ENCODE results near the gene HEBP1. TPM values are rescaled to one million over a fixed set of nuclear protein-coding genes. Genes with fewer than 3 reads are reported as not detected.

HEBP1 gene
- total RNA-seq, 1 donor from 2014 or later: 63.5 TPM

DNA sequence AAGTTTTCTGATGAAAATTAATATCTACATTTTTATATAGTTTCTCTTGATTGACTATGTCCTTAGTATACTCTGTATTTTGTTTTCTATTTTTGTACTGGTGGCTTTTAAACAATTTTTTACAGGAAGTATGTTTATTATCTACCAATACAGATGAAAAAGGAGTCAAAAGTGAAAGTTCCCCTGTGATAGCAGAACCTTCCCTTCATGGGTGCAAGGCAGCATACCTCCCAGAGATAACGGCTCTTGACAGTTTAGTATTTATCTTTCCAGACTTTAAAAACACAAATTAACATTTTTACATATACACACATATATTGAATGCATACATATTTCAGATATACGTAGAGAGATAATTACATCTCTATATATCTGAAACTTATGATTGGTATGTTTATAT is 27.0 kb upstream of the HEBP1 start:
- ATAC-seq (no peak), DNase-seq (ENCODE audit: missing footprints) (no peak)
- intact Hi-C loops (cut with DNase I): no loop called here

DNA sequence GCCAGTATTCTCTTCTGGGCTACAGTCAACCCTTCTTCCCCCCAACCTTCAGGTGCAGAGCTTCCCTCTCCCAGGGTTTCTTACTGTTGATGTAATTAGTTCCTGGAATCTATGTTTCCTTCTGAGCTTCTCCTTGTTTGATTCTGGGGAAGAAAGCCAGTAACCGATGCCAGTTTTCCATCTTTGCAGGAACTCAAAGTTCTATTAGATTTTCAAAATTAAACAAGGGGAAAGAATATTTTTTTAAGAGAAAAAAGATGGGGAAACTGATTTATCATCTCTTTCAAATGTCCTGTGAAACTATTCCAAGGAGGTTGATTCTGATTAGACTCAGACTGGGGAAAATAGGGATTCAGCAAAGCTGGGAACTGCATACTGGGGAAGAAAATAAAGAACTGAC is 26.2 kb upstream of the HEBP1 start:
- DNase-seq (ENCODE audit: missing footprints): no peak
- intact Hi-C loops (cut with DNase I): no loop called here
- ATAC-seq: no peak

DNA sequence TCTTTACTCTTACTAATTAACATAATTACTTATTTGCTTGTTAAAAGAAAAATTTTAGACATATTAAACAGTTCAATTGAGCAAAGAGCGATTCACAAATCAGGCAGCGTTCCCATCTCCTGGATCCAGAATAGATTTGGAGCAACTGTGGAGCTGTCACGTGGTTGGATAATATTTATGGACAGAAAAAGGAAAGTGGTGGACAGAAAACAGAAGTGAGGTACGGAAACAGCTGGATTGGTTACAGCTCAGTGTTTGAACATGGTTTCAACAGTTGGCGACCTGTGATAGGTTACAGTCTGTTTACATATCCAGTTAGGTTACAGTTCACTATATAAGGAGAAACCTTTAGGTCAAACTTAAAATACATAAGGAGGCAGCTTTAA is 24.5 kb upstream of the HEBP1 start:
- DNase-seq (ENCODE audit: missing footprints): no peak
- intact Hi-C loops (cut with DNase I): no loop called here
- no peak for ATAC-seq

DNA sequence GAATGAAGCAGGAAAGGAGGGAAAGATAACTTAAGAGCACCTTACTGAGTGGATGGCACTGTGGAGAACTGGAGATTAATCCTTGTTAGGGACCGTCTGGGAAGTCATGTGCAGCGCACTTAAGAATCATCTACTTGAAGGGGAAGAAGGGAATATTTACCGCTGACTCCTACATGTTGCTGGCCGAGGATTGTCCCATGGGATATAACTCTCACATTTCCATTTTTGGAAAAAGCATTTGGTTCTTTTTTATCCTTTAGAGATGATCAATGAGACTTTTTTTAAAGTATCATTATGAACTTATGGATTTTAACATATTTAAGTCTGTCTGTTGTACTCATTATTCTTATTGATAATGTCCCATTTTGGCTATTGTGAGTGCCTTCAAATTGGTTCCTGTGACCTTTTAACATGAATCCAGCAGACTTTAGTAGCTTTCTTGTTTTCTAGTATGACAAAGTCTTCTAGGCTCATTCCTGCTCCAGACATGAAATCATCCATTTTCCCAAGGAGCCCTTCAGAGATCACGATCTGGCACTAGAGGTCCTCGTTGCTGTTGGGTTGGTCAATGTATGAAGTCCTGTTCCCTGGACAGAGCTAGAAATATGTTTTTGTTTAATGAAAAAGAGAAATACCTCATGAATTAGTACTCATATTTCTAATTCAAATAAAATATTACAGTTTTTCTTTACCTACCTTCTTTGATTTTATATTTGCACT is 23.9 kb upstream of the HEBP1 start:
- no peak for ATAC-seq
- DNase-seq (ENCODE audit: missing footprints): no peak
- intact Hi-C loops (cut with DNase I): no loop called here

DNA sequence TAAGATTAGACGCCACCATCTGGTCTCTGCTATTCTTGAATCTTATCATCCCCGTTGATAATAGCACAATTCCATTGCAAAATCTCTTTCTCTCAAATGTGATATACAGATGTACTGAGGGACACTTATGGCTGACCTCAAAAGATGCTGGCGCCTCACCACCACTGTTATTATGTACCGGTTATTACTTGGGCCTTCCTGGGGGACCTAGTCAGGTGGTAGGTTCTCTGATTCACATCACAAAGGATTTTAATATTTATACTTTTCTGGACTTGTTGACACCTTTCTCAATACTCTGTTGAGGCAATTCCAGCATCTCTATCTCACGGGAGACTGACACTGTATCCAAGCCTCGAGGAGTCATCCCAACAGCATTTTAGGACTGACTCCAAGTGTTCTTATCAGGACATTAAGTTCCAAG is 22.8 kb upstream of the HEBP1 start:
- peak; percentile 49 for ATAC-seq
- intact Hi-C loops (cut with DNase I): no loop called here
- no peak for DNase-seq (ENCODE audit: missing footprints)

DNA sequence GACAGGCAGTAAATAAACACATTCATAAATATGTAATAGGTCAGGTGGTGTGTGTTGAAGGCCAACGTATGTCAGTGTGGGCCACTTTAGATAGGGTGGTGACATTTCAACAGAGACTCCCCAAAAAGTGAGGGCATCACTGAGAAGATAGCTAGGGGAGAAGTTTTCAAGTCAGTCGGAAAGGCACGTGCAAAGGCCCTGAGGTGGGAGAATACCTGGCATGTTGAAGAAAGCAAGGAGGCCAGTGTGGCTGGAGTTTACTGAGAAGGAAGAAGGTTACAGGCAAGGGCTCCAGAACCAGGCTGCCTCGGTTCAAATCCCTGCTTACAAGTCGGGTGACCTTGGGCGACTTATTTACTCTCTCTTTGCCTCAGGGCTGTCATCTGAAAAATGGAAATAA is 11.0 kb upstream of the HEBP1 start:
- no peak for ATAC-seq
- intact Hi-C loops (cut with DNase I): no loop called here

DNA sequence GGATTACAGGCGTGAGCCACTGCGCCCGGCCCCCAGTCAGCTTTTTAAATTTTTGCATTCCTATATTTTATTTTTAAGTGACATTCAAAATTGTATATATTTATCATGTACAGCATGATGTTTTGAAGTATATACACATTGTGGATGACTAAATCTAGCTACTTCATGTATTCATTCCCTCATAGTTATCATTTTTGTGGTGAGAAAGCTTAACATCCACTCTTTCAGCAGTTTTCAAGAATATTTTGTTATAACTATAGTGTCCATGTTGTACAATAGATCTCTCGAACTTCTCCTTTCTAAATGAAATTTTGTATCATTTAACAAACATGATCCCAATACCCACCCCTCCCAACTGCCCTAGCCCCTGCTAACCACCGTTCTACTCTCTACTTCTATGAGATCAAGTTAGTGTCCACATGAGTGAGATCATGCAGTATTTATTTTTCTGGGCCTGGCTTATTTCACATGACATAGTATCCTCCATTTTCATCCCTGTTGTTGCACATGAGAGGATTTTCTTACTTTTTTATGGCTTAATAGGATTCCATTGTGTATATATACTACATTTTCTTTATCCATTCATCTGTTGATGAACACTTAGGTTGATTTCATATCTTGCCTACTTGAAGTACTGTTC is 8.8 kb upstream of the HEBP1 start:
- DNase-seq (ENCODE audit: missing footprints) (no peak), ATAC-seq (no peak)
- intact Hi-C loops (cut with DNase I): no loop called here

More for the DNA sequence above, 11.0 kb upstream of the HEBP1 start:
- DNase-seq (ENCODE audit: missing footprints): no peak

DNA sequence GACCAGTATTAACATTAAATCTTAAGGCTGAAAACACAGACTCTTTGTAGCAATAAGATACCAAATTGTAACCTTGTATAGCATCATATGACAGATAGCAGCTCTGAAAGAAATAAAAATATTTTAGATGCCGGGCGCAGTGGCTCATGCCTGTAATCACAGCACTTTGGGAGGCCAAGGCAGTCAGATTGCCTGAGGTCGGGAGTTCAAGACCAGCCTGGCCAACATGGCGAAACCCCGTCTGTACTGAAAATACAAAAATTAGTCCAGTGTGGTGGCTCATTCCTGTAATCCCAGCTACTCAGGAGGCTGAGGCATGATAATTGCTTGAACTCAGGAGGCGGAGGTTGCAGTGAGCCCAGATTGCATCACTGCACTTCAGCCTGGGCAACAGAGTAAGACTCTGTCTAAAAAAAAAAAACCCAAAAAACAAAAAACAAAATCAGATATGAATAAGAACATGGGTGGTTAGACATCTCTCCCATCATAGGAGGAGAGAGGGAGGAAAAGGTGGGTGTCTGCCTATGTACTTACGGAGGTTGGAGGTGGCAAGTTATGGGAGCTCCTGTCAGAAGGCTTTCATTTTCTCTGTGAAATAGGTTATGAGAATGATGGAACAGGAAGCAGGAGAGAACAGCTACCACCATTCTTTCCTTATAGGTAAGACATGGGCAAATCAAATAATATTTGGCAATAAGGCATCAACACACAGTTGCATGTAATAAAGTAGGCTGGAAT is 7.6 kb upstream of the HEBP1 start:
- DNase-seq (ENCODE audit: missing footprints) (no peak), ATAC-seq (no peak)
- intact Hi-C loops (cut with DNase I): no loop called here

DNA sequence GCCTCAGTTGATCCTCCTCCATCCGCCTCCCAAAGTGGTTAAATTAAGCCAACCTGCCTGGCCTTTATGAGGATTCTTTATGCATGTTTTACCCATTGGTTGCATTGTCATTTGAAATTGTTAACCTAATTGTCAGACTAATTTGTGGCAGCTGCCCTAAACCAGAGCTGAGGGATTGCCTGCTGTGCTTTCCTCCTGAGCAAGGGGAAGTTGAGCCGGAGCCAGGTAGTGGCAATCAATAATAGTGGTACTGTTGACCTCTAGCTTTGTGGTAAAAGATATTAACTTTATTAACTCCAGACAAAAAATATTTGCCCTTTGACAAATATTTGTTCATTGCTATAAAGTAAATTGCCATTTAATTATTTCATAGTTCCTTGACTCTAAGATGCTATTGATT is 5.6 kb upstream of the HEBP1 start:
- no peak for DNase-seq (ENCODE audit: missing footprints)
- intact Hi-C loops (cut with DNase I): no loop called here
- ATAC-seq: no peak

DNA sequence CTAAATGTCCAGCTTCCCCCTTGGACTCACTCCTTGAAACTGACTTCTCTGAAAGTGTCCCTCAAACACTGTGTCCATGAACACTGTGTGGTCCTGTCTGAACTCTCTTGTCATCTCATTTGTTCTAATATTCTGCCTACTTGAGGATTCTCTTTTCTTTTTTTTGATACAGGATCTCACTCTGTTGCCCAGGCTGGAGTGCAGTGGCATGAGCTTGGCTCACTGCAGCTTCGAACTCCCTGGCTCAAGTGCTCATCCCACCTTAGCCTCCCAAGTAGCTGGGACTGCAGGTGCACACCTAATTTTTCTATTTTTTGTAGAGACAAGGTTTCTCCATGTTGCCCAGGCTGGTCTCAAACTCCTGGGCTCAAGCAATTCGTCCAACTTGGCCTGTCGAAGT is 4.9 kb upstream of the HEBP1 start:
- DNase-seq (ENCODE audit: missing footprints) (no peak), ATAC-seq (no peak)
- intact Hi-C loops (cut with DNase I): loop anchor here (5.0 kb wide), 2 partner anchors 92 to 192 kb away; partner anchors contain the start of gene EMP1

DNA sequence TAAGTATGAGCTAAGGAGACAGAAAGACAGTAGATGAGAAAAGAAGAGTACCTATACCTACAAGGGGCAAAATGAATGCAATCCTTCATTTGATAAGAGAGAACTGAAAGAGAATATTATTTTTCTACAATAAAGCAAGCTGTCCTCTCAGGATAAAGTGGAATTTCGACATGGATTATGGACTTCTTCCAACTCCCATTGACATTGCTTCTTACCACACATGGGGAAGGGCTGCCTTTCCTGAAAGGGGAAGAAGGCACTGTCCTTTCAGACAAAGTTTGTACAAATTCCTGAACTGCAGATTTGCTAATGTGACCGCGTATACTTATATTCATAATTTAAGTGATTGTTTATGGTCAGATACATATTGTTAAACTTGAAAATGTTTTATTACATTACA is 4.3 kb upstream of the HEBP1 start:
- intact Hi-C loops (cut with DNase I): loop anchor here (5.0 kb wide), 2 partner anchors 93 to 193 kb away; partner anchors contain the start of gene EMP1
- DNase-seq (ENCODE audit: missing footprints) (no peak), ATAC-seq (no peak)

DNA sequence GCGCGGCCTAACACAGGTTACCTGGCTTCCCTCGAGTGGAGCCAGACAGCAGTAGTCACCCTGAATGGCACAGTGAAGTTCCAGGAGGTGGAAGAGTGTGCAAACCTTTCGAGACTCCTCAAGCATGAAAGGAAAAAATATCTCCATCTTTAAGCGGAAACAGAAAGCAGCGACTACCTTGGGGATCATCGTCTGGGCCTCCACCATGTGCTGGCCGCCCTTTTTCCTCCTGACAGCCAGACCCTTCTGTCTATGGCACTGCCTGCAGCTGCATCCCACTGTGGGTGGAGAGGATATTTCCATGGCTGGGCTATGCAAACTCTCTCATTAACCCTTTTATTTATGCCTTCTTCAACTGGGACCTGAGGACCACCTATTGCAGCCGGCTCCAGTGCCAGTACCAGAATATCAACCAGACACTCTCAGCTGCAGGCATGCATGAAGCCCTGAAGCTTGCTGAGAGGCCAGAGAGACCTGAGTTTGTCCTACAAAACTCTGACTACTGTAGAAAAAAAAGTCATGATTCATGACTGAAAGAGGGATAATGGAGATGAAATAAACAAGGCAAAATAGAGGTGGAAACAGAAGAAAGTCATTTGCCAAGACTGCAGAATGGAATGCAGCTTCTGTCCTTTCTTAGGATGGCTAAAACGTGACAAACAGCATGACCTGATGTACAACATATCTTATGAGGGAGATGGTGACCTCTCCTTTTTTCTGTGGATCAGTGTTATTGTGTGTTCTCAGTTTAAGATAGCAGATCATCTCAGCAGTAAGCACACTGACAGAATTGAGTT is 2.4 kb upstream of the HEBP1 start:
- DNase-seq (ENCODE audit: missing footprints) (no peak), ATAC-seq (no peak)
- intact Hi-C loops (cut with DNase I): loop anchor here (5.0 kb wide), 2 partner anchors 95 to 195 kb away; partner anchors contain the start of gene EMP1

DNA sequence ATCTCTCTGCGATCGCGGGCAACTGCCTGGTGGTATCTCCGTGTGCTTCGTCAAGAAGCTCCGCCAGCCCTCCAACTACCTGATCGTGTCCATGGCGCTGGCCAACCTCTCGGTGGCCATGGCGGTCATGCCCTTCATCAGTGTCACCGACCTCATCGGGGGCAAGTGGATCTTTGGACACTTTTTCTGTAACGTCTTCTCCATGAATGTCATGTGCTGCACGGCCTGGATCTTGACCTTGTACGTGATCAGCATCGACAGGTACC is 1.6 kb upstream of the HEBP1 start:
- ATAC-seq: no peak
- peak; percentile 68 for DNase-seq (ENCODE audit: missing footprints)
- intact Hi-C loops (cut with DNase I): loop anchor here (5.0 kb wide), 2 partner anchors 96 to 196 kb away; partner anchors contain the start of gene EMP1

DNA sequence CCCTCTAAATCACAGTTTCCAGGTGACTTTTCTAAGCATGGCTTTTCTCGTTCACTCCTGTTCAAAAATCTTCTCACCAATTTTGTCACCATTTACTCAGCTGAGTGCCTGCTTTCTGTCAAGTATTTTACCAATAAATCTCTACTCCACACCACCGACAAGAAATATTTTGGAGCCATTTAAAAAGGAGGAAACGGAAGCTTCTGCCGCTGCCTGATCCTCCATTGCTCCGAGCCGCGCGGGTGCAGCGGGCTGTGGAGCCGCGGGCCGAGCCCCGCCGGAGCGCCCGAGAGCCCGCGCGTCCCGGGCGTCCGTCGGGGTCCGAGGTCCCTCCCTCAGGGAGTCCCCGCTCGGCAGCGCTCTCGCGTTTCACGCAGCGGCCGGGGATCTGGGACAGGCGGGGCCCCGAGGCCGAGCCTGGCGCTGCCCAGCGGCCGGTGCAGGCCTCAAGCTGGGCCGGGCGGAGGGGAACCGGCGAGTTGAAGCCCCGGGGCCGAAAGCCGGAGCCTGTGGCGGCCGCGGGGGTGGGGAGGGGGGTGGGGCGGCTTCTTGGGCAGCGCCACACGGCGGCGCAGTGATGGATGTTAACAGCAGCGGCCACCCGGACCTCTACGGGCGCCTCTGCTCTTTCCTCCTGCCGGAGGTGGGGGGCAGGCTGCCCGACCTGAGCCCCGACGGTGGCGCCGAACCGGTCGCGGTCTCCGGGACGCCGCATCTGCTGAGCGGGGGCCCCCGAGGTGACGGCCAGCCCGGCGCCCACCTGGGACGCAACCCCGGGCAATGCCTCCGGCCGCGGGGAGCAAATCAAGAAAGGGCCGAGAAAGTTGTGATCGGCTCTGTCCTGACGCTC is 1.1 kb upstream of the HEBP1 start:
- intact Hi-C loops (cut with DNase I): loop anchor here (5.0 kb wide), 2 partner anchors 96 to 196 kb away; partner anchors contain the start of gene EMP1
- ATAC-seq (peak; percentile 45), DNase-seq (ENCODE audit: missing footprints) (peak; percentile 88)

DNA sequence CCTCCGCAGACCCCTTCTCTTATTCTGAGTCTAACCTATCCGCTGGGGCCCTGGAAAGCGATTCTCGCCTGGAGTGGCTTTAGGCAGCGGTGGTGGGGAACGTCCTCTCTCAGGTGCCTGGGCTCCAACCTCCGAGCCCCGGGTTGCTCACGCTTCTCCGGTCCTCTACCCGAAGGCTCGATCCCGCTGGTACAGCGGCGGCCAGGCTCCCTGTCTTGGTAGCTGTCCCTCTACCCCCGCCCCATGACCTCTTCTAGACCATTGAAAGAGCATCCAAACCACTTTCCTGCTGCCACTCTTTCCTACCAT is 505 bp upstream of the HEBP1 start:
- DNase-seq (ENCODE audit: missing footprints) (no peak), ATAC-seq (peak; percentile 30)
- intact Hi-C loops (cut with DNase I): loop anchor here (5.0 kb wide), 2 partner anchors 97 to 197 kb away; partner anchors contain the start of gene EMP1

DNA sequence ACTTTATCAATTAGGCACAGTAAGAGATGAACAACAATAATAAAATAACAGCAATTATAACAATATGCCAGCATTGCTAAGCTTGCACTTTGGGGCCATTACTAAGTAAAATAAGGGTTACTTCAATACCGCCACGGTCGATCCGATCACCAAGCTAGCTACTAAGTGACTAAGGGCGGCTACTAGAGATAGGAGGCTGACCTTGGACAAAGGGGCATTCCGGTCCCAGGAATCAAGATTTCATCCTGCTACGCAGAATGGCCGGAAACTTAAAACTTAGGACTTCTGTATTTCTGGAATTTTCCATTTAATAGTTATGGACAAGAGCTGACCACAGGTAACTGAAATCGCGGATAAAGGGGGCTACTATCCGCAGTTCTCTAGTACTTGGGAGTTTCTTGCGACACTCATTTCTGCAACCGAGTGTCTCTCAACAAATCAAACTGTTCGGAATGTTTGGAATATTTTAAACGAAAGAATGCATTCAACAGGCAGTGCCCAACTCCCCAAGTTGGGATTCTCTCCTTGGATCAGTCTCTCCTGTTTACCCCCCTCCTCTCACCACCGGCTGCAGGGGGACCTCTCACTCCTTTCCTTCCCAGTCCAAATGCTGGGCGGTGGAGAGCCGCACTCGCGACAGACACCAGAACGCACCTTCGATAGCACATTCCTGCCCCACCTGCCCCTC is 650 bp downstream of the HEBP1 start:
- intact Hi-C loops (cut with DNase I): no loop called here
- no peak for DNase-seq (ENCODE audit: missing footprints)
- peak; percentile 6 for ATAC-seq

DNA sequence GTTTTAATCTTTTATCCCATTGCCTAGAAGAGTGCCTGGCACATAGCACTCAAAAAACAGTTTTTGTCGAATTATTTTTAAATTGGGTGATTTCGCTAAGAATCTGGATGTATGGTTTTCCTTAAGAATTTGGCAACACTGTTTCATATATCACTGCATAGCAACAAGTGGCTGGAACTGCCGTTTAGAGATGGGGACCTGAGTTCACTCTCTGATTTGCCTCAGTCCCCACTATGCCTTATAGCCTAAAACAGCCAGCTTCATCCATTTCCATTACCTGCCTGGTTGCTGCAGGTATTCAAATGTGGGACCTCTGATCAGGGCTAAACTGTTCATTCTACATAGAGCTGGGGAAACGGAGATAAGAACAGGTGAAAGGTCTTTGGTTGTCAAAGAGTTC is 1.8 kb downstream of the HEBP1 start:
- ATAC-seq (no peak), DNase-seq (ENCODE audit: missing footprints) (no peak)
- intact Hi-C loops (cut with DNase I): no loop called here

DNA sequence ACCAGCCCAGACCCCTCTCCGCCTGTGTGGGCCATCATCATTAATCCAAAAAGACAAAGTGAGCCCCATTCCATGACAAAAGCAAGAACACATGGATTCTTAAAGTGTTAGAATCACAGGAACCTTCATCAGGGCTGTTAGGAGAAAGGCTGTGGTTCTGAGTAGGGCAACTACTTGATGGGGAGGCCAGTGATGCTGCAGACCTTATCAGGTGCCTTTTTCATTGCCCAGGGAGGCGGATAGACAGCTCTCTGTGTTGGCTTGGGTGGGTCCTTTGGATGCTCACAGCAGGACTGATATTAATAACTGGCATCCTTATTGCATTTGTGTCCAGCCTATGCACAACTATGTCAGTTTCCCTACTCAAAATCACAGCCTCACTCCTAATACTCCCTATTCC is 2.3 kb downstream of the HEBP1 start:
- no peak for DNase-seq (ENCODE audit: missing footprints)
- no peak for ATAC-seq
- intact Hi-C loops (cut with DNase I): no loop called here

Data from Right ventricle myocardium inferior (tissue), 1 donor.